HG02884 (cell line): ENCODE results near the gene OR9A4.

Source experiments
- ATAC-seq: cut with Tn5 transposase; IDR thresholded peaks from one replicate; pipeline ENCODE4 v1.9.1; 2021; ENCODE audit warnings: mild to moderate bottlenecking, moderate library complexity; ENCODE audit not compliant: unreplicated experiment

Gene OR9A4

DNA sequence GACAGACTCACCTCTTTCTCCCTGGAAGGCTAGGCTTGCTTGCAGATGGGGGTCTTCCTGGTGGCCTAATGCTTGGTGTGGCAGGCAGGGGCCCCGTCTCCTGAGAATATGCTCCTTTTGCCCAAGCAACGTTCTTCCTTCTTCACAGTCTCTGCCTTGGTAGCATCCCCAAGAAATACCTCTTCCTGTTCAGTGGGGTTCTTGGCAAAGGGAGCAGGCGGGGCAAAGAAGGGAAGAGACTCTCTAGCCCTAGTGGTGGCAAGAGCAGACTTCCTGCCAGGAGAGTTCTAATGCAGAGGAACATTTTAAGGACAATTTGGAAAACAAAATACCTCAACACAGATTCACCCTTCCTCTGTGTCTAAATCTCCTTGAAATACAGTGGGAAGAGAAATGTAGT, 30.6 kb downstream of the OR9A4 start, which contains the start of gene CLEC5A:
Gene CLEC5A, minus strand, starts transcription at position 179 of the 400 bp plus-strand sequence. CDS start 682 bp downstream, outside the sequence.
- no peak for ATAC-seq

GRCh38 chr7:141949021-141949420, 32.8 kb downstream of the OR9A4 start:
- no peak for ATAC-seq

DNA sequence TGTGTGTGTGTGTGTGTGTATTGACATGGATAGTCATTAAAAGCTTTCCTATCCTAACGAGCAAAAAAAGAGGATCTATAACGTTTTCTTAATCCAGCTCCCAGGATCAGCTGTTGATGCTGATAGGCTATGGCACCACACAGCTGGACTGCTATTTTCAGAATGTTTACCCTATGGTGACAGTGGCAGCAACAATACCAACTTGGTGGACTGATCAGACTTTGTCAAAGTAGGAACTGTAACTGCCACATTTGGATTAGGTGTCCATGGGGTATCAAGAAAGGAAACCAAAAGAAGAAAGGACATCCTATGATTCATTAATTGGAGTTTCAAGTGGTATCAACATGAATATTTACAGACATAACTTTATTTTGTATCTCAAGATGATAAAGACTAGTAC, 33.3 kb downstream of the OR9A4 start:
- no peak for ATAC-seq

DNA sequence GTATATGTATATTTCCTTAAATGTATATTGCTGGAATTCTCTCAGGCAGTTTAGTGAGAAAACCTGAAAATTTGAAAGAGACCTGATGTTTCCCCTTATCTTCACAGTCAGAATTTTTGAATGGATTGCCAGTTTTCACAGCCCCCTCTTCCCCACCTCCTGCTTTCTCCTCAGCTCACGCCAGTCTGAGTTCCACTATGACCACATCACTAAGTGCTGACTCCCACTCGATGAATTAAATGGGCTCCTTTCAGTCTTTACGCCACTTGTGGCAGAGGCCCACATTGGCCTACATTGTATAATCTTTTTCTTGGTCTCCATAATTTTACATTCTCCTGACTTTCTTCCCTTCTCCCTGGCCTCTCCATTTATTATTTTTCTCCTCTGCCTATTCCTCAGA, 33.7 kb downstream of the OR9A4 start:
- no peak for ATAC-seq

- no peak for ATAC-seq
Measured at GRCh38 chr7:141950806-141951205, 34.6 kb downstream of the OR9A4 start.

GRCh38 chr7:141952461-141952860, 36.3 kb downstream of the OR9A4 start:
- no peak for ATAC-seq

DNA sequence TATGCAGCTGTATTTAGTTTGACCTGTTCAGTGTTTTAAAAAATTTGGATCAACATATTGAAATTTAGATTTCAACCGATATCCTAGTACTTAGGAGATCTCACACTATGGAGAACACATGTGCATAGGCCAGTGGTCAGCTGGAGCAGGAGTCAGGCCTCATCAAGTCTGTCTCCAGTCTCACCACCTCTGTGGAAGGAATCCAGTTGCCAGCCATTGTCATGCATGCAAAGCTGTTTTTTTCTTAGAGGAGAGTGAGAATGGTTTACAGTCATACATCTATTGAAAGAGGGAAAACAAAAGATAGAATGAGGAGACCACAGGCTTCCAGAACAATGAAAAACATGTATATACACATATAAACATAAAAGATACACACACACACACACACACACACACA, 38.1 kb downstream of the OR9A4 start:
- no peak for ATAC-seq

- ATAC-seq = no peak
Measured at GRCh38 chr7:141956084-141956483, 39.9 kb downstream of the OR9A4 start.

DNA sequence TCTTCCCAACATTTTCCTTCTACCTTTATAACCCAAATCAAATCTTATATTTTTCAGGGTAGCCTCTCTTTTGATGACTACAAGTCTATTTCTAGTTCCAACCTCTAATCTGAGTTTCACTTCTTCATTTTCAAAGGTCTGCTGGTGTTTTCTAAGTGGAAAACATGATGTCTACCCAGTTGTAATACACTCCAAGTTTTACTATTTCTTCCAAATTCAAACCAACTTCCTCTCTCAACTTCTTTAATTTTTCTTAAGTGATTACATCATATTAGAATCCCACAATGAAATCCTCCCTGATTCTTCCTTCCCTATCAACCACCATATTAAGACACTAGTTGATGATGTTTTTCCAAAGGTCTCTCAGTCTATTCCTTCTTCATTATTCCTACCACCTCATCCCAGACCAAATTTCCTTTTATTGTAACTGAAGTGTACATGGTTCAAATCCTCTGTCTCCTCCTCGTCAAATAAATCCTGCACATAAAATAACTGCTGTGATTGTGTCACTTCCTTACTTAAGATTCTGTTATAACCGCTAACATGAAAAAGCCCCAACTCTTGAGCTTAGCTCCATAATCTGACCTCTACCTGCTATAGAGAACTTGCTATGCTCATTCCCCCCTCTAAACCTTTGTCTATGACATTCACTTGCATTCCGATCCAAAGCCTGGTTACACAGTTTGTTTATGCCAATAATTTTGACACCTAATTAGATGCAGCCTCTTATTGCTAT, 44.7 kb downstream of the OR9A4 start:
- peak; percentile 96 for ATAC-seq
